GM12892 (cell line): ENCODE results near the gene PABPC1L.

Source experiments
- POLR2A ChIP-seq: IDR thresholded peaks from 2 replicates; pipeline ENCODE4 v1.6.1; 2011; ENCODE audit warnings: low read depth, low read length, control low read depth
- POLR2AphosphoS5 ChIP-seq: IDR thresholded peaks from 2 replicates; pipeline ENCODE4 v1.6.1; 2011; ENCODE audit warnings: low read depth, low read length, control low read depth
- TAF1 ChIP-seq: IDR thresholded peaks from 2 replicates; pipeline ENCODE4 v1.6.1; 2011; ENCODE audit warnings: low read depth, mild to moderate bottlenecking, control low read depth, low read length, borderline replicate concordance

- no peak for TF ChIP-seq POLR2A
- TF ChIP-seq POLR2AphosphoS5, result no peak
- TF ChIP-seq TAF1, result no peak
Observed at GRCh38 chr20:44973053-44973452, 63.2 kb downstream of the PABPC1L start.
